AG04449 (cell line): Measurements from ENCODE around the gene TMEM150B.

Experiments
- CTCF ChIA-PET: fragments of 350-600 bp; formaldehyde crosslinking; extraction: SDS; loops from one replicate; lab custom pipeline; 2021; ENCODE audit warnings: antibody characterized with exemption; lab: Yijun Ruan, JAX
- POLR2A ChIA-PET: fragments of 400-600, 350-600 bp; formaldehyde crosslinking; extraction: SDS; loops from one replicate; lab custom pipeline; 2020; ENCODE audit warnings: antibody characterized with exemption, inconsistent platforms; lab: Yijun Ruan, JAX
- DNase-seq: peaks from one replicate; pipeline ENCODE4 v3.0.0-alpha.2; 2010; ENCODE audit warnings: low read depth, low spot score
- H3K4me3 ChIP-seq: 2 replicates; pipeline ENCODE4 v1.5.1; 2011; ENCODE audit warnings: low read depth, mild to moderate bottlenecking, control low read depth, low read length
- CTCF ChIP-seq: IDR thresholded peaks from one replicate; pipeline ENCODE4 v1.5.1; 2011; ENCODE audit warnings: mild to moderate bottlenecking, moderate library complexity, low read length, control low read depth, inconsistent platforms; ENCODE audit not compliant: insufficient read depth; ENCODE audit errors: missing control alignments

TMEM150B gene

GRCh38 chr19:55369653-55370304, 44.6 kb upstream of the TMEM150B start:
- ChIA-PET CTCF (interaction anchor here (1.2 to 2.9 kb wide), 4 partner anchors 14 to 210 kb away, joined by 3 to 14 read pairs (median 7); partner anchors contain the start of gene TMEM238), POLR2A (interaction anchor here (1.2 to 2.3 kb wide), 6 partner anchors 14 to 154 kb away, joined by 3 to 18 read pairs (median 6); partner anchors contain the start of genes HSPBP1, KMT5C, PPP6R1 and TMEM238)
- TF ChIP-seq CTCF: no peak
- peak overlapping the region; percentile 74 for H3K4me3 ChIP-seq
- no peak for DNase-seq

GRCh38 chr19:55368701-55369563, 43.8 kb upstream of the TMEM150B start:
- ChIA-PET CTCF (interaction anchor here (0.8 to 2.9 kb wide), 6 partner anchors 15 to 209 kb away, joined by 3 to 14 read pairs (median 4); partner anchors contain the start of genes KMT5C and TMEM238), POLR2A (interaction anchor here (1.0 to 2.5 kb wide), 6 partner anchors 15 to 153 kb away, joined by 4 to 18 read pairs (median 8); partner anchors contain the start of genes KMT5C, PPP6R1, TMEM238 and UBE2S)
- peak overlapping the region; percentile 74 for H3K4me3 ChIP-seq
- DNase-seq: no peak
- no peak for TF ChIP-seq CTCF

- no peak for TF ChIP-seq CTCF
- POLR2A ChIA-PET: interaction anchor here (1.0 to 2.5 kb wide), 3 partner anchors 16 to 39 kb away, joined by 5 to 11 read pairs (median 10); partner anchors contain the start of genes TMEM238 and UBE2S
- CTCF ChIA-PET: interaction anchor here (0.8 to 2.9 kb wide), 4 partner anchors 16 to 100 kb away, joined by 3 to 14 read pairs (median 8); partner anchors contain the start of genes KMT5C and TMEM238
- peak overlapping the region; percentile 74 for H3K4me3 ChIP-seq
- DNase-seq: no peak
These were observed 43.0 kb upstream of the TMEM150B start for GRCh38 chr19:55368106-55368505.

GRCh38 chr19:55366790-55367189, 41.6 kb upstream of the TMEM150B start:
- ChIA-PET CTCF (interaction anchor here (0.7 to 2.3 kb wide), 3 partner anchors 16 to 138 kb away, joined by 3 to 7 read pairs (median 3); no protein-coding TSS in a partner anchor), POLR2A (interaction anchor here (0.8 to 2.5 kb wide), 2 partner anchors 41 to 65 kb away, joined by 3 to 11 read pairs; partner anchors contain the start of gene UBE2S)
- TF ChIP-seq CTCF: no peak
- H3K4me3 ChIP-seq: no peak overlapping the region
- DNase-seq: no peak

GRCh38 chr19:55365964-55366363, 40.8 kb upstream of the TMEM150B start:
- H3K4me3 ChIP-seq: no peak overlapping the region
- POLR2A ChIA-PET: interaction anchor here (0.8 kb wide), 1 partner anchor 65 kb away, joined by 3 read pairs; no protein-coding TSS in a partner anchor
- CTCF ChIA-PET: interaction anchor here (0.9 to 2.3 kb wide), 2 partner anchors 64 to 138 kb away, joined by 3 to 7 read pairs; no protein-coding TSS in a partner anchor
- TF ChIP-seq CTCF: no peak
- no peak for DNase-seq
